NCI-H128 (cell line): ENCODE data around the gene DPH3.

Experiments used
- DNase-seq: peaks from one replicate; lab custom pipeline; 2025; ENCODE audit not compliant: unreplicated experiment; lab: John Stamatoyannopoulos, UW

DPH3 gene

GRCh38 chr3:16236856-16237393 is 27.8 kb downstream of the DPH3 start:
- no peak for DNase-seq

DNA sequence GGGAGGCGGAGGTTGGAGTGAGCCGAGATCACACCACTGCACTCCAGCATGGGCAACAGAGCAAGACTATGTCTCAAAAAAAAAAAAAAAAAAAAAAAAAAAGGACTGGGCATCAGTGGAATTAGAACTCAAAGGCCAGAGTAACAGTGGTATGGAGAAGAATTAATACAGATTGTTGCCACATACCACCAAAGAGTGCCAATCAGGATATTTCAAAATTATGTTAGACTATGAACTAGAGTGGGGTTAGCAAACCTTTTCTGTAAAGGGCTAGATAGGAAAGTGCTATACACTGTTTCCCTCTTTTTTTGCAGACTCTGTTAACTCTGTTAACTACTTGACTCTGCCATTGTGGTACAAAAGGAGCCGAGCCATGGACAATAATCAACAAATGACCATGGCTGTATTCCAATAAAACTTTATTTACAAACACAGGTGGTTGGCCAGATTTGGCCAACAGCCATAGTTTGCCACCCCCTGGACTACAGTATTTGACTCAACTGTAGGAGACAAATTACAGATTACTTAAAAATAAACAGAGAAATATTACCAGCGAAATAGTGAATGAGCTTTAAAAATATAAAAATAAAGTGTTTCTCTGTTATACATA is 28.6 kb downstream of the DPH3 start:
- no peak for DNase-seq

DNA sequence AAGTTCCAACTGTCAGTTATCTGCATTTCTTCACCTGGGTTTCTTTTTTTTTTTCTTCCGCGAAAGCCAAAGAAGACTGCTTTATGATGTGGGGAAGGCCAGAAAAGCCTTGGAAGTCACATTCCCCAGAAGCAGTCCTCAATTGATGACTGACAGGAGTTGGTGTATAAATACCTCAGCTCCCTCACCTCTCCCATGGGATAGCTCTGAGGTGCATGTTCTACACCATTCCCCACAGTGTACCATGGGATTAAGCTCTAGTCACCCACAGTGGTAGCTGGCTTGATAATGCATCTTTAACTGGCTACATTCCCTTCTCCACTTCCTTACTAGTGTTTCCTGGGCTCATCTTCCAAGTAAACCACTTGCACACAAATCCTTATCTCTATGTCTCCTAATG is 30.5 kb downstream of the DPH3 start:
- DNase-seq: no peak

DNA sequence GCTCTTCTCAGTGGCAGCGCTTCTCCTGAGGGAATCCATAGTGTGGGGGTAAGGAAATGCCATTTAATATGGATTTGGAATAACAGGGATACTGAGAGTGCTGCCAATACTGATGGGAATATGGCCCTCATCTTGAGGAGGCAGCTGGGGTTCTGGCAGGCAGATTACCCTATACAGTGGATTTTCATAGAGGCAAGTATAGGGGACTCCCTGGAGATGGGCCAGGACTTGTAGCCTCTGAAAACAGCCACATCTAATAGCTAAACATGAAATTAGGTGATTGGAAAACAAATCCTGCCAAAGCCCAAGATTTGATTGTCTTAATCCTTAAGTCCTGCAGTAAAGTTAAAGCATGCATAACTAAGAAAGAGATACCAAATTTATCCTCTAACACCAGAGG is 30.9 kb downstream of the DPH3 start:
- DNase-seq: no peak

- DNase-seq: no peak
These were observed 32.8 kb downstream of the DPH3 start for GRCh38 chr3:16231983-16232382.

GRCh38 chr3:16229681-16230080 is 35.1 kb downstream of the DPH3 start:
- no peak for DNase-seq

GRCh38 chr3:16227566-16227965 is 37.2 kb downstream of the DPH3 start:
- no peak for DNase-seq

GRCh38 chr3:16224325-16224724 is 40.4 kb downstream of the DPH3 start:
- no peak for DNase-seq

GRCh38 chr3:16222547-16222946 is 42.2 kb downstream of the DPH3 start:
- no peak for DNase-seq

- no peak for DNase-seq
These were observed 42.8 kb downstream of the DPH3 start for GRCh38 chr3:16221990-16222389.

DNA sequence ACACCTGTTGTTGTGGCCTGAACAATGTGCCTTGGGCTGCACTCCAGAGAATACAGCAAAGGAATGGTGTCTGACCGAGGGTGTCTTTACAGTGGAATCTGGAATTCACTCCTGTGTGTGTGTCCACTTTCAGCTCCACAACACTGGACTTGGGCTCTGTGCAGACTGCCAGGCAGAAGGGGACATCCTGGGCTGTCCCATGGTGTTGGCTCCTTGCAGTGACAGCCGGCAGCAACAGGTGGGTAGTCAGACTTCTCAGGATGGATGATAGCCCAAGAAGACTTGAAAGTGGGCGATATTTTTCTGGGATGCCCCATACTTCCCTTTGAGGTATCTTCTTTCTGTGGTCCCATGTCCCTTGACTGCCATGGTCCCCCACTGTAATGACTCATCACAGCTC is 45.0 kb downstream of the DPH3 start:
- no peak for DNase-seq

GRCh38 chr3:16216373-16216935 is 48.3 kb downstream of the DPH3 start:
- DNase-seq: no peak

DNA sequence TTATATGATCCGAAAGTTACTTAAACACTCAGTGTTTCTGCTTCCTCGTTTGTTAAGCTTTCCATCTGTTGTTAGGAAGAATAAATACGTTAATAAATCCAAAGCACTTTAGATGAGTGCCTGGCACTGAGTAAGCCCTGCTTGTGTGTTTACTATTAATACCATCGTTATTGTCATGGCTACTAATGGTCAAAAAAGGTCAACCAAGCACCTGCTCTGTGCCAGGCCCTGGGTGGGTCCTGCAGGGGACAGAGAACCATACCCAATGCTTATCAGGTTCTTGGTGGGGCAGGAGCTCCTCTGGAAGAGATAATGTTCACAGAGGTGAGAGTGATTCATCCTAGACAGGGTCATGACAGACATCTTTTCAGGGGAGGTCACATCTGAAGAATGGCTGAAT is 50.4 kb downstream of the DPH3 start:
- DNase-seq: no peak

GRCh38 chr3:16211176-16211904 is 53.4 kb downstream of the DPH3 start:
- no peak for DNase-seq
